Measurements from ENCODE around the gene AQP12A.
"Not testable (repeated sequence)": the region's sequence is repeated elsewhere in the genome, so short reads cannot be mapped to it uniquely, and the experiment has no call there.

AQP12A gene

DNA sequence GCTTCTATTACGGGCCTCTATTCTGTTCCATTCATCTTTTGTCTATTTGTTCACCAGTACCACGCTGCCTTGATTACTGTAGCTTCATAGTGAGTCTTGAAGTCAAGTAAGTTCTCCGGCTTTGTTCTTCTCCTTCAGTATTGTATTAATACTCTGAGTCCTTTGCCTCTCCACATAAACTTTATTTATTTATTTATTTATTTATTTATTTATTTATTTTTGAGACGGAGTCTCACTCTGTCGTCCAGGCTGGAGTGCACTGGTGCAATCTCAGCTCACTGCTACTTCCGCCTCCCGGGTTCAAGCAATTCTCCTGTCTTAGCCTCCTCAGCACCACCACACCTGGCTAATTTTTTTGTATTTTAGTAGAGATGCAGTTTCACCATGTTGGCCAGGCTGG lies 31.8 kb upstream of the AQP12A start:
- in situ Hi-C loops (cut with MboI; ENCODE audit: low sequenced_read_pairs) = not testable (repeated sequence)

DNA sequence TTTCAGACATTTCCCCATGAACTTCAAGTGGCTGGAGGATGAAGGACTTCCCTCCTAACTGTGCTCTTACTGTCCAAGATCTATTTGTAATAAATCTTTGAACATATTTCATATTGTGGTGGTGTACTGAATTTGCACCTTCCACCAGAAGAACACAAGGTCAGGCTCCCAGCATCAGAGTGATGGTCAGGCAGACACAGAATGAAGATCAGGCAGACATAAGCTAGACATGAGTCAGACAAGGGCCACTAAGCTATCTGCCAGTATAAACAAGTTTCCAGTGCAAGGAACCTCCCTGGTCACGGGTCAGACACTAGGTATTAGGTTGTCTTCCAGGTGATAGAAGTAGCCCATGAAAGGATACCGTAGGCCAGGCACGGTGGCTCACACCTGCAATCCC lies 29.0 kb upstream of the AQP12A start:
- in situ Hi-C loops (cut with MboI; ENCODE audit: low sequenced_read_pairs) = no loop called here

DNA sequence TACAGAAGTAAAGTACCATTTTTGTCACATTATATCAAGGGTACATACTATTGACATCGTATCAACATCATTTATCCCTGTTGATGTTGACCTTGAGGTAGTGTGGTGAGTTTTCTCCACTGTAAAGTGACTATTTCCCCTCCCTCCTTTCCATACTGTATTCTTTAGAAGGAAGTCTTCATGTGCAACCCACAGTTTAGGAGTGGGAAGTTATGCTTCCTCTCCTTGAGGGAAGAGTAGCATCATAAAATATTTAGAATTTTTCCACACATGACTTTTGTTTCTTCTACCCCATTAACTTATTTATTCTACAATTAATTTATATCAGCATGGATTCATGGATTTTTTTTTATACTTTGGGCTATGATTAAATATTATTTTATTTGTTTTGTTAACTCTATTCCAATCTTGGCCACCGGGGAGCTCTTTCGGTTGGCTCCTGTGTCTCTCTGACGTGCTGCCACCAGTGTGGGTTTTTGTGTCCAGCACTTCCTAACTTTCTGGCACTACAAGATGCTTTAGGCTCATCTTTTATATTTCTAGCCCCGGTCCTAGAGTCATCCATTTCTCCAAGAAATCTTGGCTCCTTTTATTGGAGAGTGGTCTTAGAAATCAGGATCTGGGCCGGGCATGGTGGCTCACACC lies 28.0 kb upstream of the AQP12A start:
- in situ Hi-C loops (cut with MboI; ENCODE audit: low sequenced_read_pairs) = no loop called here

DNA sequence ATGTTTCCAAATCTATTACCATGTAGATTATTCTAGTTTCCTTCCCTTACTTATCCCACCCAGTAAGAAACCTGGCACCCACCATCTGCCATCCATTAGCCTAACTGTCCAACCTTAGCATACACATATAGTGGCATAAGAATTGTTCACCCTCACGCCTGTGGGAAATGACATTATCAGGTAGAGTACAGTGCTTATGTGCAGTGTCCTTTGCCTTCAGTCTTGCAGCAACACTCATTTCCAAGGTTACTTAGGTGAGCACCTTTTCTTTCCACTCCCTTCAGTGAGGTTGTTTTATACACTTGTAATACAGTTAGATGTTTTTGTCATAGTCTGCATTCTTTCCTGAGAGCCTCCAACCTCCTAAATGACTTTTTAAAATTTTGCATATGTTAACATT lies 27.0 kb upstream of the AQP12A start:
- in situ Hi-C loops (cut with MboI; ENCODE audit: low sequenced_read_pairs) = no loop called here

DNA sequence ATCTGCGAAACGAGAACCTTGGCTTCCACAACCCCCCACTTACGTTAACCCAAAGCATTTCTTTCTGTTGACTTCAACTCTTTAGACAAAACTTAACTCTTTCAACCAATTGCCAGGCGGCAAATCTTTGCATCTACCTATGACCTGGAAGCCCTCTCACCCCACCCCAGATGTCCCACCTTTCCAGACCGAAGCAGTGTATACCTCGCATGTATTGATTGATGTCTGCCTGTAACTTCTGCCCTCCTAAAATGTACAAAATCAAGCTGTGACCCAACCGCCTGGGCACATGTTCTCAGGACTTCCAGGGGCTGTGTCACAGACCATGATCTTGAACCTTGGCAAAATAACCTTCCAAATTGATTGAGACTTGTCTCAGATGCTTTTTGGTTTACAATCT lies 21.3 kb upstream of the AQP12A start:
- in situ Hi-C loops (cut with MboI; ENCODE audit: low sequenced_read_pairs) = no loop called here

DNA sequence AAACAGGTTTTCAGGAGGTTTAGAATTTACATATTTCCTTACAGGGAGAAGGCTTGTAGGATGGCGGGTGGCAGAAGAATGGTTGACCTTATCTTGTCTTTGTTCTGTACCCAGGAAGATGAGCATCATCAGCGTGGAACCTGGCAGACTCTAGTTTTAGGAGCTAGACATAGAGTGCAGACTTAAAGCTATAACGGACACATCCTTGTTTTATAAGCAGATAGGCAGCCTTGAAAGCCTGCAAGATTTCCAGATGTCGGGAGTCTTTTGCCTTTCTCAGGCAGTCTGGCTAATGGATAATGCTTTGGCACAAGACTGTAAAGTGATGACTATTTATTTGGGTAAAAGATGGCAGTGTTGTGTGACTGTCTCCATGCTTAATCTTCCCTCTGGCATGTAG lies 20.7 kb upstream of the AQP12A start:
- in situ Hi-C loops (cut with MboI; ENCODE audit: low sequenced_read_pairs) = no loop called here

DNA sequence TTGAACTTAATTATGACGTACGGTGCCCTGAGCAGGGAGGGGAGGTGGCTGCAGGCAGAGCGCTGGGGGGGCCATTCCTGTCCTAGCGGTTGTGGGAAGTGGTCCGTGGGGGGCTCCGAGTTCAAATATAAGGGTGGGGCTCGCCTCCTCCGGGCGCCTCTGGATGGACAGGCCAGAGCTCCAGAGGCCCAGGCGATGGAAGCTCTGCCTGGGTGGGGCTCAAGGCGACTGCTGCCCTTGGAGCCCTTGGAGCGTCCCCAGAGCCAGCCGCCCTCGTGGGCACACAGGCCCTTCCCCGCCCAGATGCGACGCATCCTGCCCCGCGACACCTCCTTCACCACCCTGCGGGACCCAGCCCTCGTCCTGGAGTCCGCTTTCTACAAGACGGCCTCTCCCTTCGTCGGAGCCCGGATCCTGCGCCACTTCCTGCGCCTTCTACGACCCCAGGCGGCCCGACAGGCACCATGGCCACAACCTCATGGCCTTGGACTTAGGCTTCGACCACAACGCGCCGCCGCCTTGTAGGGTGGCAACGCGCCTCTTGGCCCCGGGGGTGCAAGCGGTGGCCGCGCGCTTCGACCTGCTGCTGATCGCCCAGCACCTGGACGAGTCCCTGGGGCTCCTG lies 19.5 kb upstream of the AQP12A start:
- in situ Hi-C loops (cut with MboI; ENCODE audit: low sequenced_read_pairs) = no loop called here

DNA sequence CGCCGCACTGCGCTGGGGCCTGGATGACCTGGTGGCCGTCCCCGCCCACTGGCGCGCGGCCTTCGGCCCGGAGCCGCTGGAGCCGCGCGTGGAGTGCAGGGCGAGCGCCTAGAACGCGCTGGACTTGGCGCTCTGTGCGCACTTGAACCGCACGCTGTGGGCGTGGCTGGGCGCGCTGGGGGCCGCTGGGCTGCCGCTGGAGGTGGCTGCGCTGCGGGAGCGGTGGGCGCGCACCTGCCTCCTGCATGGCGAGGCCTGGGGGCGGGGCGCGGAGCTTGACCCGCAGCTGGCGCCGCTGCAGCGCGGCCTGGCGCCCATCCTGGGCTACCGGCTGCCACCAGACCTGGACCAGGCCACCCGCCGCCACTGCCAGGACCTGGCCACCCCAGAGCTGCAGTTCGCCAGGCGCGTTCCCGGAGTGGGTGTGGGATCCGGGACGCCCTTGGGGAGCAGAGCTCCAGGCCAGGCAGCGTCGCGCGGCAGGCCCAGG lies 18.9 kb upstream of the AQP12A start:
- in situ Hi-C loops (cut with MboI; ENCODE audit: low sequenced_read_pairs) = no loop called here

DNA sequence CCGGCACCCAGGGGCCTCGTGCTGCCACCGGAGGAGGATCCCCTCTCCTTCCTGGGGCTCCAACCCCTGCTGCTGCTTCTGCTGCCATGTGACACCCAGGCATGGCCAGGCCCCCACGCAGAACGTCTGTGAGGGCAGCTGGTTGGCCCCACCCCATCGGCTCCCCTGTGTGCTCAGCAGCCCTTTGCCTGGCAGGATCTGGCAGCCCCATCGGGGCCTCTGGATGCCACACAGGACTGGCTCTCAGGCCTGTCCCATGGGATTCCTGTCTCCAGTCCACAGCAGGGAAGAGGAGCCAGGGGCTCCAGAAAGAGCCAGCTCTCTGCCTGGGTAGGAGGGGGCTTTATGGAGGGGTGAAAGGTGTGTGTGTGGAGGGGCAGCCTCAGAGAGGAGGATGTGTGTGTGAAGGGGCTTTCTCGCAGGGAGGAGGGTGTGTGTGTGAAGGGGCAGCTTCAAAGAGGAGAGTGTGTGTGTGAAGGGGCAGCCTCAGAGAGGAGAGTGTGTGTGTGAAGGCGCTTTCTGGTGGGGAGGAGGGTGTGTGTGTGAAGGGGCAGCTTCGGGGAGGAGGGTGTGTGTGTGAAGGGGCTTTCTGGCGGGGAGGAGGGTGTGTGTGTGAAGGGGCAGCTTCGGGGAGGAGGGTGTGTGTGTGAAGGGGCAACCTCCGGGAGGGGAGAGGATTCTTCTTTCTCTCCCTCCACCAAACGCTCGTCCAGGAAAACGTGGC lies 17.0 kb upstream of the AQP12A start:
- in situ Hi-C loops (cut with MboI; ENCODE audit: low sequenced_read_pairs) = not testable (repeated sequence)

DNA sequence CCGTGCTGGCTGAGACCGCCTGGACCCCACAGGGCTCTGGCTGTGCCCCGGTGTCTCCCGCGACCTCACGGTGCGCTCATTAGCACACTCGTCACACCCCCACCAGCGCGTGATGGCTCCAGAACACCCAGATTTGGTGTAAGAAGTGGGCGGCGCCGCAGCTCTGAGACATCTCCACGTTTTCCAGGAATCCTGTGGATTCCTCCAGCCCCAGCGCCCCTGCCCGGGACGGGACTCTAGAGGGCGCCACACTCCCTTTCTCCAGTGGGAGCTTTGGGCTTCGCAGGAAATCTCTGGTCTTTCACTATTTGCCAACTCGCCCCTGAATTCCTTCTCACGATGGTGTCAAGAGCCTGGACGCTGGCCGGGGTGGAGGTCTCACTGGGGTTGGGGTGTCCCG lies 16.3 kb upstream of the AQP12A start:
- in situ Hi-C loops (cut with MboI; ENCODE audit: low sequenced_read_pairs) = not testable (repeated sequence)

DNA sequence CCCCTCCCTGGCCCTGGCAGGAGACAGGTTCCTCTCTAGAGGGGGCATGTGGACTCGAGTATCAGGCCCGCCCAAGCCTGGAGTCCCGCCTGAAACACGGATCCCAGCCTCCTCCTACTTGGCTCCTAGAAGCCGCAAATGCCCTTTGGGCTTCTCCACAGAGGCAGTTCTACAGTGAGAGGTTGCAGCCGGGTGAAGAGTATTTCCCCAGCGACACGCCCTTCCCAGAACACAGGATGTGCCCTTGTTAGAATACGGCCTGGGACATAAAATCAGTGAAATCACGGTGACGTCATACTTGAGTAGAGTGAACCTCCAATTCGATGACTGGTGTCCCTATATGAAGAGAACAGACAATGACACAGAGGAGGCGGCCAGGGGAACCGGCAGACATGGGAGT lies 13.6 kb upstream of the AQP12A start:
- in situ Hi-C loops (cut with MboI; ENCODE audit: low sequenced_read_pairs) = not testable (repeated sequence)

DNA sequence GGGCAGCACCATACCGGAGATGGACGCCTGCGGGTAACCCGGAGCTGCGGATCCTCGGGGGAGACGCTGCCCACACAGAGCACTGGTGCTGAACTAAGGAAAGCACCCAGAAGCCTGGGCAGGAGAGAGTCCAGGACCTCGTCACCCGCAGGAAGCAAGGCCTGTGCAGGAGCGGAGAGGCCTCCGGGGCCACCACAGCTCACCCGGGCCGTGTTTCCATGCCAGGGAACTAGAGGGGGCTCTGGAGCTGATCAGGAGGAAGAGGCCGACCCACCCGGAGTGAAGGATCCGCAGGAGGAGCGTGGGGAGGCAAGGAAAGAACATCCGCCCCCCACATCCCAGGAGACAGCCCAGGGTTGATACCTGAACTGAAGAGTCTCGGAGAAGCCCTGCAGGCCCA lies 12.8 kb upstream of the AQP12A start:
- in situ Hi-C loops (cut with MboI; ENCODE audit: low sequenced_read_pairs) = not testable (repeated sequence)

DNA sequence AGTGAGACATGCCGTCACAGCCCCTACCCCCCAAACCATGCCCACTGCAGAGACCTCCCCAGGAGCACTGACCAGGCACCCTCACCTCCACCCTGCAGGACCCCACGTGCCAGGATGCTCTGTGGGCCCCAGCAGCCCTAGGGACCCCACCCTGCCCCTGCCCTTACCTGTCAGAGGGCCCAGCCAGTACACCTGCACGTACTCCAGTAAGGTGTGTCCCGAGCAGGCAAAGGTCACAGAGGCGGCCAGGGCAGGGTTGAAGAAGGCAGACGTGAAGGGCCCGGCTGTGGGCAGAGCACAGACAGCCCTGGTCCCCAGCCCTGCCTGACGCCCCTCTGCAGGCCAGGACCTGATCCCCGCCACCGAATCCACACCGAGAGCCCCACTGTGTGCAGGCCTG lies 11.5 kb upstream of the AQP12A start:
- in situ Hi-C loops (cut with MboI; ENCODE audit: low sequenced_read_pairs) = not testable (repeated sequence)

DNA sequence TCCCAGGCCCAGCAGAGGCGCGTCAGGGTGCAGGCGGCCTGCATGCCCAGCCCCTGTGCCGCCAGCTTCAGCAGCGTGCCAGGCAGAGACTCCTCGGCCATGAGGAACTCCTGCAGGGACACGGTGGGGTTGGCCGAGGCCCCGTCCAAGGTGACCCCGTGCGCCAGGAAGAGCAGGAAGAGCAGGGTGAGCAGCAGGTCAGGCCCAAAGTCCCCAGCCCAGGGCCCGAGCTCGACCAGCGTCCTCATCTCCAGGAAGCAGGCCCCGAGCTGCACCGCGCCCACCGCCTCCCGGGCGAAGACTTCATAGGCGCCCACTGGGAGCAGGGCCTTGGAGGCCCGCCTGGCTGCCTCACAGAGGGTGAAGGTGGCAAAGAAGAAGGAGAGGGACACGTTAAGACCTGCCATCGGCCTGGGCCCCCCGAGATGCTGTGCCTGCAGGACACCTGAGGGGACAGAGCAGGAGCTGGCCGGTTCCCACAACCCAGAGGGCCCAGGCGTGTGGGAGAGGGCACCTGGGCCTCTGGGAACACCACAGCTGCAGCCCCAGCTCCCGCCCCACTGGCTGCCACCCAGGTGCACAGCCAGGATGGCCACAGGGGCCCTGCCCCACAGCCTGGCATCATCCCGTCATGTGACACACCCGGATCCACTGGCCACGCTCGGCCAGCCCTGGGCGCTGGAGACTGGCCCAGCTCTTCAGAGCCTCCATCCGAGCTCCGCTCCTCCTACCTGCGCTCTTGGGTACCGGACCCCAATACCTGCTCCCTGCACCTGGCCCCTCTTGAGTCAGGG lies 9.0 kb upstream of the AQP12A start, which contains the start of gene AQP12B:
TSS of gene AQP12B (minus strand) at position 455 of the 794 bp plus-strand sequence. CDS start at position 407, 48 bp downstream.
- in situ Hi-C loops (cut with MboI; ENCODE audit: low sequenced_read_pairs) = not testable (repeated sequence)

DNA sequence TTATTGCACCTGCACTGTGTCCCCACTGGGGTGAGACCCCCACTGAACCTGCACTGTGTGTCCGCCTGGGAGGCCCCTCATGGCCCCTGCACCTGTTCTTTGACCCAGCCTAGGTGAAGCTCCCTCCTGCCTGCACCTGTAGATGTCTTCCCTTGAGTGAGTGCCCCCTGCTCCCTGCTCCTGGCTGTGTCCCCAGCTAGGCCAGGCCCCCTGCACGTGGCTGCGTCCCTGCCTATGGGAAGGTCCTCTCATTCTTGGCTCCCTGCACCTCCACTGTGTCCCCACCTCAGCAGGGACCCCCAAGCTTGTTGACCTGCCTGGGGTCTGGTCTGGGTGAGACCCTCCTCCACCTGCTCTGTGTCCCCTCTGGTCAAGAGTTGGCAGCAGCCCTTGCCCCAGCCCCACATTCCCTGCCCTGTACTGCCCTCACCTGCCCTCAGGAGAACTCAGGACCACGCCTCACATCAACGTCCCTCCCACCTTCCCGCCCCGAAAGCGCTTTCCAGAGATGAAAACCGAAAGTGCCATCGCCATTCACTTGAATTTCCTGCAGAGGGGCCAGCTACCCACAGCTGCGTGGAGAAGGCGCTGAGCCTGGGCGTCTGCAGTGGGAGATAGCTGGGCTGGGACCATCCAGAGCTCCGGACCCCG lies 8.2 kb upstream of the AQP12A start:
- in situ Hi-C loops (cut with MboI; ENCODE audit: low sequenced_read_pairs) = not testable (repeated sequence)

DNA sequence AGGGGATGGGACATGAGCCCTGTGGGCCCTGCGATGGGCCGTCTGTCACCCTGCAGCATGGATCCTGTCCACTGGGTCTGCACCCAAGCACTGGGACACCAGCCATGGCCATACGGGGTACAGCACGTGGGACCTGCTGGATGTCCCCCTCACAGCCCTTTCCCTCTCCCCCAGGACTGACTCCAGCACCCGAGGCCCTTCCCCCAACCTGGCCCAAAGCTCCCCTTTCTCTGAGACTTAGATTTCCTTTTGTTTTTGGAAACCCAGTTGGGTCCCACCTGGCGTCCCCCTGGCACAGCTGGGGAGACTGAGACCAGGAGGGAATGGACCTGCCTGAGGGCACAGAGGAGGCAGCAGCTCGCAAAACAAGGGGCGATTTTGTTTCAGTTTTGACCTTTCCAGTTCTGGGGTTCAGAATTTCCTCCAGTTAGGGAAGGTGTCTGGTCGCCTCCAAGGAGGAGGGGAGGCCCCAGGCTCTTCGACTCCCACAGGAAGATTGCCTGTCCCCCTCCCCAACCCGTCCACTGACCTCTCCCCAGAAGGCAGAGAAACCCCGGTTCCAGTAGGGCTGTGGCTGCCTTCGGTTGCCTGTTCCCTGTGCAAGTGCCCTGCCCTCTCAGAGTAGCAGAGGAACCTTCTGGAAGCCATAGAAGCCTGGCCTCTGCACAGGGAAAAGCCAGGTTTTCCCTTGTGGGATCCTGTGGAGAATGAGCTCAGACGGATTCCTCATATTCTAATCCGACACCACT lies 7.5 kb upstream of the AQP12A start:
- in situ Hi-C loops (cut with MboI; ENCODE audit: low sequenced_read_pairs) = not testable (repeated sequence)

DNA sequence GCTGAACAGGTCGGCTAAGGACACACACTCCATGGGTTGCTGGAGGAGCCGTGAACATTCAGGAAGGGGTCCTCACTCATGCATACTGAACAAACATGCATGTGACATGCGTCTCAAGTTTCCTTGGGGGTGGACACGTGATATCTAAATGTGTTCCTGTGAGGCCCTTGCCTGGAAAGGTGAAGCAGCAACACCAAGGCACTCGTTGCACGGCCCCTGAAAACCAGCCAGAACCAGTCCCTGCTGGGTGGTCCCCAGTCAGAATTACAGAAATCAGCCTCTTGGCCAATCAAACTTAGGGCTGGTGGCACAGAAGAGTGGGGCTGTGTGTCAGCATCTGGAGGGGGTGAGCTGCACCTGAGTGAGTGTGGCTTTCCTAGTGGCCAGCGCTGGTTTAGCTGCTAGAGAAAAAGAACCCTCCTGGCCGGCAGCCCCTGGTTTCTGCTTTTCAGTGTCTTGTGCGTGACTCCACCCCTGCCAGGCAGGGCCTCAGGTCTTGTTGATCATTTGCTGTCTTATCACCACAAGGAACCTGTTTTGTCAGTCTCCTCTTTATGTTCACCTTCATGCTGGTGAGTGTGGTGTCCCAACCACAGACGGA lies 5.8 kb upstream of the AQP12A start:
- in situ Hi-C loops (cut with MboI; ENCODE audit: low sequenced_read_pairs) = no loop called here

DNA sequence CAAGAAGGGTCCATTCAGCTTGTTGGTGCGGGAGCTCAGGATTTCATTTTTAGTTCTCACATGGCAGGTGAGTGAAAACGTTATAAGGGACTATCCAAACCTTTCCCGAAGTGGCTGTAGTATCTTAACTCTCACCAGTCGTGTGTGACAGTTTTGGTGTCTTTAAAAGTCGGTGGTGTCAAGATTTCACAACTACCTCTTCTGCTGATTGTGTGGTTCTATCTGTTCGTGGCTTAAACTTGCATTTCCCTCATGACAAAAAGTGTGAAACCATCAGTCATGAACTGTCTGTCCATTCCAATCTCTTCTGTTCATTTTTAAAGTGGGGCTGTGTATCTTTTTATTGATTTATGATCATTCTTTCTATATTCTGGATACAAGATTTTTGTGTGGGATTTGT lies 5.2 kb upstream of the AQP12A start:
- in situ Hi-C loops (cut with MboI; ENCODE audit: low sequenced_read_pairs) = no loop called here

DNA sequence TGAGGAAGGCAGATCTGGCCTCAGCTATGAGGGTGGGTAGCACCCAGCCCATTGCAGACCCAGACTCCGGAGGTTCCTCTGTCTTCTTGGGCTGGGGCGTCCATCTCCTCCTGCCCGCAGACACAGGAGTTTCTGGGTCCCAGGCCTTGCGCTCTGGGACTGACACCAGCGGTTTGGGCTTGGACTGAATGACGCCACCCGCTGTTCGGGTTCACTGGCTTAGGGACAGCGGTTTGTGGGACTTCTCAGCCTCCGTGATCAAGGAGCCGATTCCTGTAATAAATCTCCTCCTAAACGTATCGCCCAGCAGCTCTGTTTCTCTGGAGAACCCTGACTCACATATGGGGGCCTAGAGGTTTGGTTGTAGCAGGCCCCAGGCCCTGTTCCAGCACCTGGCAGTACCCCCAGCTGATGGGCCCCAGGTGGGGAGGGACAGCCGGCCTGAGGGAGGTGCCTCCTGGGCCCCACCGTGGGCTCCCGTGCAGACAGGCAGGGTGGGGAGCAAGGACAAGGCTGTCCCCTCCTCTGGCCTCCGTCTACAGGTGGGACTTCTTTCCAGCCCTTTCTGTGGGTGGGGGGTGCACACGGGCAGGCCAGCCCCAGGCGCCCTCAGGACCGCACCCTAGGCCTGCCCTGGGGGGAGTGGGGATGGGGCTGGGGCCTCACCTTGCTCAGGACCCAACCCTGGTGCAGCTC lies 4.5 kb upstream of the AQP12A start:
- in situ Hi-C loops (cut with MboI; ENCODE audit: low sequenced_read_pairs) = no loop called here
